ENCODE data around the gene TNP2. TPM values are rescaled to one million over a fixed set of nuclear protein-coding genes. Genes with fewer than 3 reads are reported as not detected.

Gene TNP2
- total RNA-seq, 1 donor from 2014 or later, result not detected

DNA sequence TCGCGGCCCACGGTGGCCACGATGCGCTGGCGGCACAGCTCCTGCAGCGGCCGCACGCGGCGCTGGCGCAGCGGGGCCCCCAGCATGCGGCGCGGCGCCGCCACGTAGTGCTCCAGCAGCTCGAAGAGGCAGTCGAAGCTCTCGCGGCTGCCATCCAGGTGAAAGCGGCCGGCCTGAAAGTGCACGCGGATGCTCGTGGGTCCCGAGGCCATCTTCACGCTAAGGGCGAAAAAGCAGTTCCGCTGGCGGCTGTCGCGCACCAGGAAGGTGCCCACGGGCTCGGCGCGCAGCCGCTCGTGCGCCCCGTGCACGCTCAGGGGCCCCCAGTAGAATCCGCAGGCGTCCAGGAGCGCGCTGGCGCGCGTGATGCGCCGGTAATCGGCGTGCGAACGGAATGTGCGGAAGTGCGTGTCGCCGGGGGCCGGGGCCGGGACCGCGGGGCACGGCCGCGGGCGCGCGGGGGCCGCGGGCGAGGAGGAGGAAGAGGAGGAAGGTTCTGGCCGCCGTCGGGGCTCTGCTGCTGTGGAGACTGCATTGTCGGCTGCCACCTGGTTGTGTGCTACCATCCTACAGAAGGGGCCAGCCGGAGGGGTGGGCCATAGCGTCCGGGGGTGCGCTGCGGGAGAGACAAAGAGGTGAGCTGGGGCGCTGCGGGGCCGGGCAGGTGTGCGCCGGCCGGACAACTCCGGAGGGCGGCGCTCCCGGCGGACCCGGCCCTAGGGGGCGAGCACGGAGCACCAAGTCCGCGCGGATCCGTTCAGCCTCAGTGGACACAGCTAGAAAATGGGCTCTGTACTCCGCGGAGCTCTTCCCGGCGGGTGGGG is 14.0 kb downstream of the TNP2 start:
- H3K27me3 Mint-ChIP-seq (ENCODE audit: unreplicated experiment), result peaks cover 13% of the 10 kb centered on the region
- no peaks in the 10 kb centered on the region for H3K9me3 Mint-ChIP-seq (ENCODE audit: unreplicated experiment)
- peak; percentile 54 for DNase-seq (ENCODE audit: low spot score)
- peaks cover 4% of the 10 kb centered on the region for H3K4me1 Mint-ChIP-seq (ENCODE audit: unreplicated experiment)
- H3K36me3 Mint-ChIP-seq (ENCODE audit: low read depth, unreplicated experiment), result no peaks in the 10 kb centered on the region
- H3K27ac Mint-ChIP-seq (ENCODE audit: unreplicated experiment), result no peak overlapping the region
- peak overlapping the region; percentile 65 for H3K4me3 Mint-ChIP-seq (ENCODE audit: unreplicated experiment)
- TF ChIP-seq, protein P1, sequence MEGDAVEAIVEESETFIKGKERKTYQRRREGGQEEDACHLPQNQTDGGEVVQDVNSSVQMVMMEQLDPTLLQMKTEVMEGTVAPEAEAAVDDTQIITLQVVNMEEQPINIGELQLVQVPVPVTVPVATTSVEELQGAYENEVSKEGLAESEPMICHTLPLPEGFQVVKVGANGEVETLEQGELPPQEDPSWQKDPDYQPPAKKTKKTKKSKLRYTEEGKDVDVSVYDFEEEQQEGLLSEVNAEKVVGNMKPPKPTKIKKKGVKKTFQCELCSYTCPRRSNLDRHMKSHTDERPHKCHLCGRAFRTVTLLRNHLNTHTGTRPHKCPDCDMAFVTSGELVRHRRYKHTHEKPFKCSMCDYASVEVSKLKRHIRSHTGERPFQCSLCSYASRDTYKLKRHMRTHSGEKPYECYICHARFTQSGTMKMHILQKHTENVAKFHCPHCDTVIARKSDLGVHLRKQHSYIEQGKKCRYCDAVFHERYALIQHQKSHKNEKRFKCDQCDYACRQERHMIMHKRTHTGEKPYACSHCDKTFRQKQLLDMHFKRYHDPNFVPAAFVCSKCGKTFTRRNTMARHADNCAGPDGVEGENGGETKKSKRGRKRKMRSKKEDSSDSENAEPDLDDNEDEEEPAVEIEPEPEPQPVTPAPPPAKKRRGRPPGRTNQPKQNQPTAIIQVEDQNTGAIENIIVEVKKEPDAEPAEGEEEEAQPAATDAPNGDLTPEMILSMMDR (IDR thresholded peaks at IDR 0.05; ENCODE audit: unreplicated experiment), result no peak

DNA sequence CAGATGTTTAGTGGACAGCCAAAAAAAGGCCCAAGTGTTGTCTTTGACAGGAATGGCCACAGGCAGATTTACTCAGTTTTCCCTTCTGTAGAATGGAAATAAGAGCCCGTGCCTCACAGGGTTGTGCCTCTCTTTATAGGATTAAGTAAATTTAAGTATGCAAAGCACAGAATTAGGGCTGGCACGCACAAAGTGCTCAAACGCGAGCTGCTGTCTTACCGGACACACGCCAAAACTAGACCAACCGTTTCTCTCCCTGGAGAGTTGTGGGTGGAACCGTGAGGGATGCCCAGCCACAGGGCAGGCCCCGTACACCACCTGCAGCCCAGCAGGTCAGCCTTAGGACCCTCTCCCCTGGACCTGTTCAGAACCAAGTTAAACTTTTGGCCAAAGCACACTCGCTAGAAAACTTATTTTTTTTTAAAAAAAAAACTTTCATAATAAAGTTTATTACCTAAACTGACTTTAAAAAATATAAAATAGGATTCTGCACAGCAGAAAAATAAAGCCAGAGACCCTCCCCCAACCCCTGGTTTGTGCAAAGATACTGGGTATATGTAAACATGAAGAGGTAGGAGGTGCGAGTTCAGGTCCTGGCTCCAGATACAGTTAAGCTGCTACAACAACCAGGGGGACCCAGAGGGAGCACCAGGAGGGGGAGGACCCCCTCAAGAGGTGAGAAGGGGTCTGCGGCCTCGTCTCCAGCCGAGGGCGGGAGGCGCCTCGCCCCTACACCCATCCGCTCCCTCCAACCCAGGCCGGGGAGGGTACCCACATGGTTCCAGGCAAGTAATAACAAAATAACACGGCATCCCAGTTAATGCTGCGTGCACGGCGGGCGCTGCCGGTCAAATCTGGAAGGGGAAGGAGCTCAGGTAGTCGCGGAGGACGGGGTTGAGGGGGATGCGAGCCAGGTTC is 14.9 kb downstream of the TNP2 start:
- H3K9me3 Mint-ChIP-seq (ENCODE audit: unreplicated experiment), result no peaks in the 10 kb centered on the region
- TF ChIP-seq, protein P1 (IDR thresholded peaks at IDR 0.05; ENCODE audit: unreplicated experiment), result no peak
- H3K27me3 Mint-ChIP-seq (ENCODE audit: unreplicated experiment), result peaks cover 13% of the 10 kb centered on the region
- H3K27ac Mint-ChIP-seq (ENCODE audit: unreplicated experiment), result no peak overlapping the region
- H3K36me3 Mint-ChIP-seq (ENCODE audit: low read depth, unreplicated experiment), result no peaks in the 10 kb centered on the region
- no peak for DNase-seq (ENCODE audit: low spot score)
- H3K4me1 Mint-ChIP-seq (ENCODE audit: unreplicated experiment), result peaks cover 4% of the 10 kb centered on the region
- H3K4me3 Mint-ChIP-seq (ENCODE audit: unreplicated experiment), result peak overlapping the region; percentile 65

DNA sequence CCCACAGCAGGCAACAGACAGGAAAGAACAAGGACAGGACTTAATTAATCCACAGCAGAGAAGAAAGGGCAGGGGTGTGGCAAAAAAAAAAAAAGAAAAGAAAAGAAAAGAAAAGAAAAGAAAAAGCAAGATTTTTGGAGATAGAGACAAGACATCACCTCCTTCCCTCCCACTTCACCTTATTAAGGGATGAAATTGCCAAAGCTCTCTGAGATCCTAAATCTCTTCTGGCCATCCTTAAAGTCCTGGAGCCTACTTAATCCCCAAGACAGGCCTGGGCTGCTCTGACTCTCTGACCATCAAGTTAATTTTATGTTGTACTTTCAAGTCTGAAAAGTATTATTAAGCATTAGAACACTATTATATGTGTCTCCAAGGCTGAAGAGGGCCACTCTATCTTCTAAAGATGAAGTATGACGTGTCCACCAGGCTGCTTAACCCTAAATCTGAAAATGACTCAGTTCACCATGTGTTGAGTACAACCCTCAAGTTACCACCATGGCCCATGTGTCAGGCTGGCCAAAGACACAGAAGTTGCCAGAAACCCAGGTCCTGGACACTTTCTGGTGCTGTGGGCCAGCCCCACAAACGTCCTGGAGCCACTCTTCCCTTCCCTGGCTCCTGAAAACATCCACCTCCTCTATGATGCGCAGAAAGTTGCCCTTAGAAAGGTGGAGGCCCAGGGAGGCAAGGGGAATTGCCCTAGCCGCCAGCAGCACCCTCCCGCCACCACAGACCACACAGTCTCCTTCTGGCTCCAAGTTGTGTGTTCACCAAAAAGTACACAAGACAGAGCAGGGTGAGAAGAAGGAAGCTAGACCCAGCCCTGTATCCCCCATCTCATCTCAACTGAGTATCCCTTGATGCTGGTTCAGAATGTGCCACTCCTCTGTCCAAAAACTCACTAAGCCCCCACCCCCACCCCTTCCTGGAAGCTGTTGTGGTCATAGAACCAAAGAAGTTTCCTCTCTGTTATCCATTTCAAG is 15.8 kb downstream of the TNP2 start:
- no peak for DNase-seq (ENCODE audit: low spot score)
- Mint-ChIP-seq H3K4me3 (ENCODE audit: unreplicated experiment) (peak overlapping the region; percentile 31), H3K36me3 (ENCODE audit: low read depth, unreplicated experiment) (no peaks in the 10 kb centered on the region), H3K27me3 (ENCODE audit: unreplicated experiment) (peaks cover 13% of the 10 kb centered on the region), H3K27ac (ENCODE audit: unreplicated experiment) (no peak overlapping the region), H3K9me3 (ENCODE audit: unreplicated experiment) (no peaks in the 10 kb centered on the region), H3K4me1 (ENCODE audit: unreplicated experiment) (peaks cover 4% of the 10 kb centered on the region)
- TF ChIP-seq, protein P1 (IDR thresholded peaks at IDR 0.05; ENCODE audit: unreplicated experiment), result no peak

DNA sequence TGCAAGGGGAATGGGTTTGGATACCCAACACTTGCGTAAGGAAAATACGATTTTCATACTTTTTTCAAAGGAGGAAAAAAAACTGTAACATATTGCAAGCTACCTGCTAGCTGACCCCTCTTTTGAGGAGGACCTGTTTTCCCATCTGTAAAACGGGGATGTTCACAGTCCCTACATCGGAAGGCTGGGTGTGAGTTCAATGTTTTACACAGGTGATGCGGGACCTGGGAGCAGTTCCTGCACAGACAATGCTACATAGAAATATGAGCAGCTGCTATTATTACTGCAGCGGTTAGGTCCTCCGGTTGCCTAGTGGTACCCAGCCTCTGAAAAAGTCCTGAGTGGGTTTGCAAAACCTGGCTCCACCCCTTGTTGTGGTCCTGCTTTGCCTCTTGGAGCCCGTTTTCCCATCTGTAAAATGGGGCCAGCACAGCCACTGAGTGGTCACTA is 16.6 kb downstream of the TNP2 start:
- H3K4me3 Mint-ChIP-seq (ENCODE audit: unreplicated experiment), result no peak overlapping the region
- H3K4me1 Mint-ChIP-seq (ENCODE audit: unreplicated experiment), result peaks cover 4% of the 10 kb centered on the region
- H3K27ac Mint-ChIP-seq (ENCODE audit: unreplicated experiment), result no peak overlapping the region
- peaks cover 13% of the 10 kb centered on the region for H3K27me3 Mint-ChIP-seq (ENCODE audit: unreplicated experiment)
- DNase-seq (ENCODE audit: low spot score), result no peak
- TF ChIP-seq, protein P1 (IDR thresholded peaks at IDR 0.05; ENCODE audit: unreplicated experiment), result no peak
- H3K36me3 Mint-ChIP-seq (ENCODE audit: low read depth, unreplicated experiment), result no peaks in the 10 kb centered on the region
- no peaks in the 10 kb centered on the region for H3K9me3 Mint-ChIP-seq (ENCODE audit: unreplicated experiment)
